ENCODE measurements around the gene CAMK1D.

Gene CAMK1D

GRCh38 chr10:12427276-12427675, 77.9 kb downstream of the CAMK1D start:
- H3K36me3 ChIP-seq (ENCODE audit: control insufficient read depth, low read length) = peaks cover 6% of the 10 kb centered on the region
- H3K9me2 ChIP-seq (replicated peaks; ENCODE audit: control insufficient read depth, low read length) = no peaks in the 10 kb centered on the region
- H3K27me3 ChIP-seq (ENCODE audit: control insufficient read depth, low read length) = no peaks in the 10 kb centered on the region
- H3K4me2 ChIP-seq (ENCODE audit: low read length) = no peak overlapping the region
- H3K4me3 ChIP-seq (ENCODE audit: low read length) = no peak overlapping the region
- peaks cover 14% of the 10 kb centered on the region; the same call in 1 of the 2 replicates for H4K20me1 ChIP-seq (ENCODE audit: control insufficient read depth, insufficient read depth, low read depth, low read length)
- peaks cover 85% of the 10 kb centered on the region for H3K79me2 ChIP-seq (ENCODE audit: control insufficient read depth, low read length)
- no peaks in the 10 kb centered on the region for H3K9me3 ChIP-seq (ENCODE audit: control insufficient read depth, insufficient read depth, low read length)
- TF ChIP-seq CTCF (IDR thresholded peaks at IDR 0.05; ENCODE audit: low read depth, low read length, poor library complexity, severe bottlenecking) (no peak), EZH2phosphoT487 (IDR thresholded peaks at IDR 0.05; ENCODE audit: borderline replicate concordance, low read length) (no peak)
- H3K4me1 ChIP-seq (ENCODE audit: control insufficient read depth, low read length) = peaks cover 28% of the 10 kb centered on the region
- no peaks in the 10 kb centered on the region for H3F3A ChIP-seq (ENCODE audit: control insufficient read depth, insufficient read depth)
- no peak overlapping the region for H3K27ac ChIP-seq (ENCODE audit: low read depth, low read length)

GRCh38 chr10:12428447-12429135, 79.2 kb downstream of the CAMK1D start:
- Histone ChIP-seq H3K36me3 (ENCODE audit: control insufficient read depth, low read length) (peaks cover 6% of the 10 kb centered on the region; the same call in 1 of the 2 replicates), H3F3A (ENCODE audit: control insufficient read depth, insufficient read depth) (no peaks in the 10 kb centered on the region), H3K27me3 (ENCODE audit: control insufficient read depth, low read length) (no peaks in the 10 kb centered on the region), H3K27ac (ENCODE audit: low read depth, low read length) (no peak overlapping the region), H4K20me1 (ENCODE audit: control insufficient read depth, insufficient read depth, low read depth, low read length) (peaks cover 12% of the 10 kb centered on the region; the same call in 1 of the 2 replicates), H3K4me1 (ENCODE audit: control insufficient read depth, low read length) (peaks cover 25% of the 10 kb centered on the region), H3K9me2 (replicated peaks; ENCODE audit: control insufficient read depth, low read length) (no peaks in the 10 kb centered on the region), H3K79me2 (ENCODE audit: control insufficient read depth, low read length) (peaks cover 86% of the 10 kb centered on the region), H3K9me3 (ENCODE audit: control insufficient read depth, insufficient read depth, low read length) (no peaks in the 10 kb centered on the region), H3K4me3 (ENCODE audit: low read length) (no peak overlapping the region), H3K4me2 (ENCODE audit: low read length) (no peak overlapping the region)
- TF ChIP-seq EZH2phosphoT487 (IDR thresholded peaks at IDR 0.05; ENCODE audit: borderline replicate concordance, low read length) (no peak), CTCF (IDR thresholded peaks at IDR 0.05; ENCODE audit: low read depth, low read length, poor library complexity, severe bottlenecking) (peak; percentile 29)

- no peak overlapping the region for H3K4me3 ChIP-seq (ENCODE audit: low read length)
- H3K79me2 ChIP-seq (ENCODE audit: control insufficient read depth, low read length) = peaks cover 85% of the 10 kb centered on the region
- H3K27me3 ChIP-seq (ENCODE audit: control insufficient read depth, low read length) = no peaks in the 10 kb centered on the region
- no peak for TF ChIP-seq EZH2phosphoT487 (IDR thresholded peaks at IDR 0.05; ENCODE audit: borderline replicate concordance, low read length)
- TF ChIP-seq CTCF (IDR thresholded peaks at IDR 0.05; ENCODE audit: low read depth, low read length, poor library complexity, severe bottlenecking) = no peak
- H3K36me3 ChIP-seq (ENCODE audit: control insufficient read depth, low read length) = peaks cover 8% of the 10 kb centered on the region
- H3K4me2 ChIP-seq (ENCODE audit: low read length) = no peak overlapping the region
- H3K9me2 ChIP-seq (replicated peaks; ENCODE audit: control insufficient read depth, low read length) = no peaks in the 10 kb centered on the region
- H4K20me1 ChIP-seq (ENCODE audit: control insufficient read depth, insufficient read depth, low read depth, low read length) = peaks cover 12% of the 10 kb centered on the region; the same call in 1 of the 2 replicates
- no peak overlapping the region for H3K27ac ChIP-seq (ENCODE audit: low read depth, low read length)
- peaks cover 6% of the 10 kb centered on the region for H3K4me1 ChIP-seq (ENCODE audit: control insufficient read depth, low read length)
- no peaks in the 10 kb centered on the region for H3F3A ChIP-seq (ENCODE audit: control insufficient read depth, insufficient read depth)
- H3K9me3 ChIP-seq (ENCODE audit: control insufficient read depth, insufficient read depth, low read length) = no peaks in the 10 kb centered on the region
Measured at GRCh38 chr10:12430406-12430982, 81.1 kb downstream of the CAMK1D start.

All from DOHH2 (cell line).